Activated naive CD4-positive, alpha-beta T cell treated with anti-CD3 and anti-CD28 coated beads, Interleukin-2, amount 50 U/mL, for 16 hours (primary cell): ENCODE measurements around the gene CACNA1S.

ENCODE experiments used
- DNase-seq: peaks from one replicate; pipeline ENCODE4 v3.0.0-alpha.2; 2020

CACNA1S gene

GRCh38 chr1:201112173-201112731 lies at the start of gene CACNA1S:
Gene CACNA1S, minus strand, starts transcription at chr1:201112426. Its CDS starts 87 bp downstream, at chr1:201112339.
- no peak for DNase-seq

GRCh38 chr1:201157949-201158348 lies 45.7 kb upstream of the CACNA1S start:
- DNase-seq: no peak

- DNase-seq: no peak
These were observed 44.6 kb upstream of the CACNA1S start for GRCh38 chr1:201156819-201157218.

GRCh38 chr1:201156346-201156745 lies 44.1 kb upstream of the CACNA1S start:
- DNase-seq: no peak

- no peak for DNase-seq
These were observed 43.1 kb upstream of the CACNA1S start for GRCh38 chr1:201155354-201155753.

- peak; percentile 97 for DNase-seq
These were observed 42.4 kb upstream of the CACNA1S start, which contains the start of gene TMEM9 for GRCh38 chr1:201154389-201155165. Gene TMEM9, minus strand, starts transcription at chr1:201154474. Its CDS starts 551 bp downstream, at chr1:201153923.

GRCh38 chr1:201153474-201154388 lies 41.5 kb upstream of the CACNA1S start:
- DNase-seq: no peak

- DNase-seq: no peak
These were observed 37.2 kb upstream of the CACNA1S start for GRCh38 chr1:201149400-201149799.

GRCh38 chr1:201147396-201148015 lies 35.3 kb upstream of the CACNA1S start:
- no peak for DNase-seq

- no peak for DNase-seq
These were observed 34.6 kb upstream of the CACNA1S start for GRCh38 chr1:201146626-201147390.

GRCh38 chr1:201145816-201146215 lies 33.6 kb upstream of the CACNA1S start:
- DNase-seq: no peak

- no peak for DNase-seq
These were observed 32.9 kb upstream of the CACNA1S start for GRCh38 chr1:201145132-201145531.

GRCh38 chr1:201144701-201145100 lies 32.5 kb upstream of the CACNA1S start:
- no peak for DNase-seq

- DNase-seq: no peak
These were observed 31.8 kb upstream of the CACNA1S start for GRCh38 chr1:201143726-201144635.

GRCh38 chr1:201142849-201143725 lies 30.9 kb upstream of the CACNA1S start:
- no peak for DNase-seq

GRCh38 chr1:201142011-201142848 lies 30.0 kb upstream of the CACNA1S start:
- DNase-seq: no peak

GRCh38 chr1:201141418-201141817 lies 29.2 kb upstream of the CACNA1S start:
- DNase-seq: no peak

- no peak for DNase-seq
These were observed 28.7 kb upstream of the CACNA1S start for GRCh38 chr1:201140941-201141260.
